H9 (cell line): ENCODE results near the gene IRS2. TPM values are rescaled to one million over a fixed set of nuclear protein-coding genes. Genes with fewer than 3 reads are reported as not detected.

Experiments used
- DNase-seq: peaks from one replicate; pipeline ENCODE4 v3.0.0-alpha.2; 2017
- H2AFZ ChIP-seq: one replicate; pipeline ENCODE4 v1.6.1; 2013; ENCODE audit warnings: mild to moderate bottlenecking, low read length, control low read depth, moderate library complexity
- H2AK5ac ChIP-seq: 2 replicates; pipeline ENCODE4 v1.6.1; 2013; ENCODE audit warnings: low read length, control low read depth, mixed read lengths; ENCODE audit not compliant: insufficient read length
- H2BK120ac ChIP-seq: one replicate; pipeline ENCODE4 v1.6.1; 2013; ENCODE audit warnings: low read depth, mild to moderate bottlenecking, low read length, control low read depth, inconsistent platforms; ENCODE audit not compliant: poor library complexity, severe bottlenecking
- H2BK12ac ChIP-seq: 2 replicates; pipeline ENCODE4 v1.6.1; 2013; ENCODE audit warnings: low read length, control low read depth, mixed read lengths, low read depth; ENCODE audit not compliant: insufficient read length
- H2BK15ac ChIP-seq: 2 replicates; pipeline ENCODE4 v1.6.1; 2013; ENCODE audit warnings: low read depth, low read length, control low read depth
- H2BK20ac ChIP-seq: one replicate; pipeline ENCODE4 v1.6.1; 2013; ENCODE audit warnings: low read depth, mild to moderate bottlenecking, low read length, control low read depth, inconsistent platforms; ENCODE audit not compliant: poor library complexity, severe bottlenecking
- H2BK5ac ChIP-seq: 2 replicates; pipeline ENCODE4 v1.6.1; 2013; ENCODE audit warnings: low read length, control low read depth, mixed read lengths; ENCODE audit not compliant: insufficient read length
- H3K14ac ChIP-seq: 2 replicates; pipeline ENCODE4 v1.6.1; 2013; ENCODE audit warnings: low read length, control low read depth; ENCODE audit not compliant: insufficient read depth
- H3K18ac ChIP-seq: 2 replicates; pipeline ENCODE4 v1.6.1; 2013; ENCODE audit warnings: low read depth, mild to moderate bottlenecking, mixed read lengths, low read length, control low read depth; ENCODE audit not compliant: insufficient read length
- H3K23ac ChIP-seq: 2 replicates; pipeline ENCODE4 v1.6.1; 2013; ENCODE audit warnings: low read length, control low read depth, mixed read lengths, low read depth; ENCODE audit not compliant: insufficient read length
- H3K23me2 ChIP-seq: 2 replicates; pipeline ENCODE4 v1.6.1; 2013; ENCODE audit warnings: low read depth, mild to moderate bottlenecking, mixed read lengths, low read length, control low read depth; ENCODE audit not compliant: insufficient read length, poor library complexity, severe bottlenecking
- H3K27ac ChIP-seq: 2 replicates; pipeline ENCODE4 v1.5.1; 2013; ENCODE audit warnings: low read length, control low read depth, mixed read lengths, low read depth; ENCODE audit not compliant: insufficient read length
- H3K27me3 ChIP-seq: 2 replicates; pipeline ENCODE4 v1.6.1; 2013; ENCODE audit warnings: low read length, control low read depth, inconsistent platforms; ENCODE audit not compliant: insufficient read depth
- H3K4ac ChIP-seq: 2 replicates; pipeline ENCODE4 v1.6.1; 2013; ENCODE audit warnings: low read depth, mild to moderate bottlenecking, control low read depth, inconsistent platforms, low read length, moderate library complexity
- H3K4me1 ChIP-seq: 2 replicates; pipeline ENCODE4 v1.6.1; 2013; ENCODE audit warnings: low read length, control low read depth, inconsistent platforms; ENCODE audit not compliant: insufficient read depth
- H3K4me2 ChIP-seq: 2 replicates; pipeline ENCODE4 v1.6.1; 2013; ENCODE audit warnings: low read length, control low read depth, mixed read lengths; ENCODE audit not compliant: insufficient read length, insufficient read depth
- H3K56ac ChIP-seq: 2 replicates; pipeline ENCODE4 v1.6.1; 2013; ENCODE audit warnings: low read depth, mild to moderate bottlenecking, mixed read lengths, low read length, control low read depth; ENCODE audit not compliant: insufficient read length
- H3K79me1 ChIP-seq: 2 replicates; pipeline ENCODE4 v1.6.1; 2013; ENCODE audit warnings: low read depth, mild to moderate bottlenecking, moderate library complexity, low read length, control low read depth, inconsistent platforms; ENCODE audit not compliant: insufficient read depth, poor library complexity, severe bottlenecking
- H3K79me2 ChIP-seq: 2 replicates; pipeline ENCODE4 v1.6.1; 2013; ENCODE audit warnings: low read length, control low read depth, inconsistent platforms; ENCODE audit not compliant: insufficient read depth
- H3K9ac ChIP-seq: 2 replicates; pipeline ENCODE4 v1.6.1; 2013; ENCODE audit warnings: low read length, control low read depth, mixed read lengths; ENCODE audit not compliant: insufficient read length; ENCODE audit errors: extremely low read depth
- H3K9me3 ChIP-seq: one replicate; pipeline ENCODE4 v1.6.1; 2013; ENCODE audit warnings: low read depth, low read length, inconsistent platforms; ENCODE audit not compliant: control insufficient read depth
- H3T11ph ChIP-seq: one replicate; pipeline ENCODE4 v1.6.1; 2013; ENCODE audit warnings: mild to moderate bottlenecking, low read length, control low read depth, inconsistent platforms
- H4K20me1 ChIP-seq: one replicate; pipeline ENCODE4 v1.6.1; 2013; ENCODE audit not compliant: control insufficient read depth, insufficient read length, insufficient read depth
- H4K5ac ChIP-seq: 2 replicates; pipeline ENCODE4 v1.6.1; 2013; ENCODE audit warnings: low read depth, mild to moderate bottlenecking, mixed read lengths, low read length, control low read depth; ENCODE audit not compliant: insufficient read length
- H4K8ac ChIP-seq: replicated peaks from 2 replicates; pipeline ENCODE4 v1.6.1; 2013; ENCODE audit warnings: low read length, control low read depth, mixed read lengths, low read depth; ENCODE audit not compliant: insufficient read length
- H4K91ac ChIP-seq: 2 replicates; pipeline ENCODE4 v1.6.1; 2013; ENCODE audit warnings: low read depth, mild to moderate bottlenecking, moderate library complexity, mixed read lengths, low read length, control low read depth; ENCODE audit not compliant: insufficient read length
- H3K27ac Mint-ChIP-seq, 3 experiments: 2 replicates in 2 of 3; 3 replicates in 1 of 3; pipeline ENCODE4 v1.8.0; 2020 to 2021; ENCODE audit warnings: mixed read lengths in 3 of 3, mild to moderate bottlenecking in 1 of 3, moderate library complexity in 1 of 3
- H3K27me3 Mint-ChIP-seq: 2 replicates; pipeline ENCODE4 v1.8.0; 2021; ENCODE audit warnings: low read depth, mild to moderate bottlenecking, moderate library complexity, mixed read lengths
- H3K36me3 Mint-ChIP-seq, 3 experiments: 2 replicates in 2 of 3; 3 replicates in 1 of 3; pipeline ENCODE4 v1.8.0; 2020 to 2021; ENCODE audit warnings: low read depth in 3 of 3, mixed read lengths in 3 of 3; ENCODE audit not compliant: insufficient read depth in 1 of 3
- H3K4me1 Mint-ChIP-seq, 2 experiments: 2 replicates each; pipeline ENCODE4 v1.8.0; 2020; ENCODE audit warnings: mixed read lengths in 2 of 2
- H3K4me3 Mint-ChIP-seq, 2 experiments: 2 replicates in 1 of 2; 3 replicates in 1 of 2; pipeline ENCODE4 v1.8.0; 2020 to 2021; ENCODE audit warnings: mild to moderate bottlenecking in 2 of 2, mixed read lengths in 2 of 2, moderate library complexity in 1 of 2
- H3K9me3 Mint-ChIP-seq, 2 experiments: 2 replicates in 1 of 2; 3 replicates in 1 of 2; pipeline ENCODE4 v1.8.0; 2020; ENCODE audit warnings: mild to moderate bottlenecking in 2 of 2, mixed read lengths in 2 of 2, moderate library complexity in 1 of 2
- WGBS: extraction: QIAGEN DNeasy Blood & Tissue Kit; methylation state at CpG from one replicate; pipeline ENCODE4 v1.1.7; 2013; ENCODE audit warnings: missing lambda C conversion rate, low lambda C conversion rate, mixed read lengths; ENCODE audit not compliant: insufficient read length; ENCODE audit errors: extremely low coverage; 5-methylcytosine and 5-hydroxymethylcytosine counted together
- total RNA-seq: library from RNA; stranded (reverse); gene quantifications from 2 replicates; pipeline ENCODE4 v1.2.1, GENCODE V29; 2021
- TF ChIP-seq, protein P1 (sequence below): fragments of 200-600 bp; sonication (generic); conservative IDR thresholded peaks from 3 replicates; pipeline ENCODE4 v1.8.0; 2021; ENCODE audit warnings: antibody characterized with exemption, mild to moderate bottlenecking

The IRS2 gene
- total RNA-seq, 1 experiment from 2014 or later: 10.1 TPM

- no peak overlapping the region for H4K91ac ChIP-seq
- TF ChIP-seq, protein P1, sequence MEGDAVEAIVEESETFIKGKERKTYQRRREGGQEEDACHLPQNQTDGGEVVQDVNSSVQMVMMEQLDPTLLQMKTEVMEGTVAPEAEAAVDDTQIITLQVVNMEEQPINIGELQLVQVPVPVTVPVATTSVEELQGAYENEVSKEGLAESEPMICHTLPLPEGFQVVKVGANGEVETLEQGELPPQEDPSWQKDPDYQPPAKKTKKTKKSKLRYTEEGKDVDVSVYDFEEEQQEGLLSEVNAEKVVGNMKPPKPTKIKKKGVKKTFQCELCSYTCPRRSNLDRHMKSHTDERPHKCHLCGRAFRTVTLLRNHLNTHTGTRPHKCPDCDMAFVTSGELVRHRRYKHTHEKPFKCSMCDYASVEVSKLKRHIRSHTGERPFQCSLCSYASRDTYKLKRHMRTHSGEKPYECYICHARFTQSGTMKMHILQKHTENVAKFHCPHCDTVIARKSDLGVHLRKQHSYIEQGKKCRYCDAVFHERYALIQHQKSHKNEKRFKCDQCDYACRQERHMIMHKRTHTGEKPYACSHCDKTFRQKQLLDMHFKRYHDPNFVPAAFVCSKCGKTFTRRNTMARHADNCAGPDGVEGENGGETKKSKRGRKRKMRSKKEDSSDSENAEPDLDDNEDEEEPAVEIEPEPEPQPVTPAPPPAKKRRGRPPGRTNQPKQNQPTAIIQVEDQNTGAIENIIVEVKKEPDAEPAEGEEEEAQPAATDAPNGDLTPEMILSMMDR: no peak
- Mint-ChIP-seq H3K27ac (0 out of 7 replicates have a peak overlapping the region, but pooled peaks of 1 of the 3 experiments have one; percentile 18), H3K4me3 (no peak overlapping the region), H3K36me3 (peaks cover 8 to 37% (median 27%) of the 10 kb centered on the region in 3 experiments; a peak in 6 of 7 replicates), H3K4me1 (peaks cover 18 to 20% of the 10 kb centered on the region in 2 experiments), H3K27me3 (no peaks in the 10 kb centered on the region), H3K9me3 (no peaks in the 10 kb centered on the region)
- H3K56ac ChIP-seq: no peak overlapping the region
- H2BK12ac ChIP-seq: no peak overlapping the region
- no peak for DNase-seq
- H2BK120ac ChIP-seq: no peak overlapping the region
- H3K4me2 ChIP-seq: no peak overlapping the region
- no peak overlapping the region for H3K23ac ChIP-seq
- H4K5ac ChIP-seq: no peak overlapping the region
- H4K20me1 ChIP-seq: no peaks in the 10 kb centered on the region
- WGBS: no CpG with 5 or more reads among the region's 4 CpGs
- no peak overlapping the region for H3K4ac ChIP-seq
- H3K4me1 ChIP-seq: no peaks in the 10 kb centered on the region
- H2BK5ac ChIP-seq: no peak overlapping the region
- H3K18ac ChIP-seq: no peak overlapping the region
- no peaks in the 10 kb centered on the region for H3K23me2 ChIP-seq
- H2AFZ ChIP-seq: no peak overlapping the region
- H2BK15ac ChIP-seq: no peak overlapping the region
- no peaks in the 10 kb centered on the region for H3K79me1 ChIP-seq
- H3T11ph ChIP-seq: no peak overlapping the region
- H3K9ac ChIP-seq: no peak overlapping the region
- H3K27me3 ChIP-seq: no peaks in the 10 kb centered on the region
- H3K27ac ChIP-seq: no peak overlapping the region
- no peak overlapping the region for H3K14ac ChIP-seq
- no peak overlapping the region for H2AK5ac ChIP-seq
- no peak overlapping the region for H2BK20ac ChIP-seq
- no peak overlapping the region for H4K8ac ChIP-seq
- no peaks in the 10 kb centered on the region for H3K79me2 ChIP-seq
- H3K9me3 ChIP-seq: no peaks in the 10 kb centered on the region
Measured at GRCh38 chr13:109755997-109756396, 30.4 kb downstream of the IRS2 start.
